ENCODE results near the gene ROR2.

The ROR2 gene

DNA sequence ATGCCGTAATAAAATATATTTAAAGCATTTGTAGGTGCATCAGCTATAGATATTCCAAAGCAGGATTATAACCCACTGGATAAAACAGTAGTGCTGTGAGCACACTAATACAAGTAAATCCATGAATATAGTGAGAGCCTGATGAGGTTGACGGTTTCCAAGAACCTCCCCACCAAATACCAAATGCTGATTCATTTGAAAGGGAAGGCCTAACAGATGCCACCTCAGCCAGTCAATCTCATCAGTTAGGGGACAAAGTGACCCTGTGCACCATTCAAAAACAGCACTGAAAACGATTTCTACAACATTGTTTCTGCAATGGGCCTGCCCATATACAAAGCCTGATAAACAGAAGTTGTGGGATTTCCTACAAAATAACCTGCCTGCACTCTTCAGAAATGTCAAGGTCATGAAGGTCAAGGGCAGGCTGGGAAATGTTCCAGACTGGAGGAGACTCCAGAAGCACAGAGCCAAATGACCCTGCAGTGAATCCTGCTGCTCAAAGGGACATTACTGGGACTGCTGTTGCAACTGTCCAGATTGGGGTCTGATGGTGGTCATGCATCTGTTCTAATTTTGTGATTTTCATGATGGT, 69.6 kb downstream of the ROR2 start:
- H3K27me3 ChIP-seq (ENCODE audit: low read depth): no peaks in the 10 kb centered on the region
- no peak overlapping the region for H3K4me3 ChIP-seq
- no peaks in the 10 kb centered on the region for H3K4me1 ChIP-seq
- H3K9me3 ChIP-seq: no peaks in the 10 kb centered on the region
- in situ Hi-C loops (cut with MboI; ENCODE audit: low sequenced_read_pairs): no loop called here
- no peaks in the 10 kb centered on the region for H3K36me3 ChIP-seq (replicated peaks)
- no peak for DNase-seq (ENCODE audit: low spot score in 2 of 2)

DNA sequence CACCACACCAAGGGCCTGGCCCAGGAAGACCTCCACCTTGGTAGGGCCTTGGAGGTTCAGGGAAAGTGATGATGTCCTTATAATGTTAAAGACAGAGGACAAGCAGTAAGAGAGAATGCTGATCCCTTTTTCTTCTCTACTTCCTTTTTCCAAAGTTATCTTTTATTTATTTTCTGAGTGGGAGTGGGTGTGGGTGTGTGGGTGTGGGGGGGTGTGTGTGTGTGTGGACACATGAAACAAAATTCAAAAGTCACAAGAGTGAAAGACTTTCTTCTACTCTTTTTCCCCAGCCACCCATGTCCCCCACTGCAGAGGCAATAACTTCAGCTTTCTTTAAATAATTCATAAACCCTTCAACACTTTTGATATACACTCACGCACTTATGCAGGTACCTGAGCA, 70.8 kb downstream of the ROR2 start:
- Histone ChIP-seq H3K36me3 (replicated peaks) (no peaks in the 10 kb centered on the region), H3K9me3 (no peaks in the 10 kb centered on the region), H3K4me3 (no peak overlapping the region), H3K4me1 (no peaks in the 10 kb centered on the region), H3K27me3 (ENCODE audit: low read depth) (no peaks in the 10 kb centered on the region)
- in situ Hi-C loops (cut with MboI; ENCODE audit: low sequenced_read_pairs): no loop called here
- DNase-seq (ENCODE audit: low spot score in 2 of 2): no peak

DNA sequence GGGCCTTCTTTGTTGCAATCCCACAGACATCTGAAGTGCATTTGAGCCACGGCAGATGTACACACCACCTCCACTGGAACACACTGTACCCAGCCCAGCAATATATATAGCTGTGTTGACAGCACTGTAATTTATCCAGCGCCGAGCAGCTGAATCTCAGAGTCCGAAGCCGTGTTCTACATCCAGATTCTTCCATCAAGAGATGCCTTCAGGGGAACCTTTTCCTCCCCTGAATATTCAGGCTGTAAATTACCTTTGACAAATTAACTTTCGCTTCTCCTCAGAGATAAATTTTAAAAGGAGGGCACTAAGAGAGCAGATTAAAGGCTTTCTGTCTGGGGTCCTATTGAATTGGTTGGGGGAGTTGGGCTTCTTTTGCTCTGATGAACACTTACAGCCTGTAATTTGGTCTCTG, 76.4 kb downstream of the ROR2 start:
- no peaks in the 10 kb centered on the region for H3K9me3 ChIP-seq
- no peak for DNase-seq (ENCODE audit: low spot score in 2 of 2)
- no peak overlapping the region for H3K4me3 ChIP-seq
- H3K27me3 ChIP-seq (ENCODE audit: low read depth): no peaks in the 10 kb centered on the region
- H3K36me3 ChIP-seq (replicated peaks): no peaks in the 10 kb centered on the region
- H3K4me1 ChIP-seq: no peaks in the 10 kb centered on the region
- in situ Hi-C loops (cut with MboI; ENCODE audit: low sequenced_read_pairs): no loop called here

DNA sequence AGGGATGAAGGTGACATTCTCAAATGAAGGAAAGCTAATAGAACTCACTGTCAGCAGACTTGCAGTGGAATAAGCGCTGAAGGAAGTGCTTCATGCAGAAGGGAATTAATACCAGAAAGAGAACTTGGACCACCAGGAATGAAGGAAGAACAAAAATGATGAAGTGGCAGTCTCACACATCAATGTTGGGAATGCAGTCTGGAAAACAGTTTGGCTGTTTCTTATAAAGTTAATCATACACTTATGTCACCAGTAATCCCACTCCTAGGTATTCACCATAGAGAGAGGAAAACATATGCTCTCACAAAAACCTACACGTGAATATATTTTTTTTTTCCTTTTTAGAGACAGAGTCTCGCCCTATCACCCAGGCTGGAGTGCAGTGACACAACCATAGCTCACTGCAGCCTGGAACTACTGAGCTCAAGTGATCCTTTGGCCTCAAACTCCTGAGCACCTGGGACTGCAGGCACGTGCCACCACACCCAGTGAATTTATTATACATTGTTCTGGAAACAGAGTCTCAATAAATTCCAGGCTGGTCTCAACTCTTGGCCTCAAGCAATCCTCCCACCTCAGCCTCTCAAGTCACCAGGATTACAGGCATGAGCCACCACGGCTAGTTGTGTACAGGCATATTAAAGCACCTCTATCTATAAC, 81.2 kb downstream of the ROR2 start:
- in situ Hi-C loops (cut with MboI; ENCODE audit: low sequenced_read_pairs): no loop called here
- no peak for DNase-seq (ENCODE audit: low spot score in 2 of 2)
- Histone ChIP-seq H3K27me3 (ENCODE audit: low read depth) (no peaks in the 10 kb centered on the region), H3K9me3 (no peaks in the 10 kb centered on the region), H3K4me3 (no peak overlapping the region), H3K36me3 (replicated peaks) (no peaks in the 10 kb centered on the region), H3K4me1 (peaks cover 8% of the 10 kb centered on the region)

DNA sequence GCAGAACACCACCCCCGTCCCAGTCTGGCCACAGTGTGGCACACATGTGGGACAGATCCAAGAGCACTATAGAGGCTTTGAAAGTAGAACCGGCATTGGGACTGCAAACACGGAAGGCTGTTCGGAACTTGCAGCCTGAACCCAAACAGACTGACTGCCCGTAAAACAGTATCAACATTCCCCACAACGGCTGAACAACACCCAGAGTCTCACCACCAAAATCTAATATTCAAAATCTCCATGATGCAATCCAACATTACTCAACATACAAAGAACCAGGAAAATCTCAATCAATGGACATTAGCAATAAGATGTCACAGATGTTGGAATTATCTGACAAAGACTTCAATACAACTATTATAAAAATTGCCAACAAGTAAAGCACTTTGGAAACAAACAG, 82.3 kb downstream of the ROR2 start:
- DNase-seq (ENCODE audit: low spot score in 2 of 2): no peak
- Histone ChIP-seq H3K4me3 (no peak overlapping the region), H3K36me3 (replicated peaks) (no peaks in the 10 kb centered on the region), H3K27me3 (ENCODE audit: low read depth) (no peaks in the 10 kb centered on the region), H3K9me3 (no peaks in the 10 kb centered on the region), H3K4me1 (peaks cover 8% of the 10 kb centered on the region)
- in situ Hi-C loops (cut with MboI; ENCODE audit: low sequenced_read_pairs): no loop called here

DNA sequence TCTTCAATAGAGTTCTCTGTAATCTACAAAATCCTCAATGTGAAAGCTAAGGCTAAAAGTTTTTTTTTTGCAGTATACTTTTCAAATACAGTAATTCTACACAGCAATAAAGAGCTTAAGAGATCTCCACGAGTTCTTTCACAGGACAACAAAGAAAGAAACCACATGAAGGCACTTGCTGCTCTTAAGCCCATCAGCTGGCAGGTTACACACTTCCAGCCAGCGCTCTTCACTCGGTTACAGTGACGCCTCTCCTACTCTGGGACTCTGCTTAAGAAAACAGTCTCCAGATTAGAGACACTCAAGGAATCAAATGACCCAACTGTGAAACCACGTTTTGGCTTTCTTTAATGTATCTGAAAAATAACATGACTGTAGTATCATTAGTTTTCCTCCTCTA, 85.0 kb downstream of the ROR2 start:
- peak; percentile 60 to 68 for DNase-seq (ENCODE audit: low spot score in 2 of 2)
- no peaks in the 10 kb centered on the region for H3K36me3 ChIP-seq (replicated peaks)
- peaks cover 8% of the 10 kb centered on the region for H3K4me1 ChIP-seq
- no peaks in the 10 kb centered on the region for H3K9me3 ChIP-seq
- H3K4me3 ChIP-seq: no peak overlapping the region
- H3K27me3 ChIP-seq (ENCODE audit: low read depth): no peaks in the 10 kb centered on the region
- in situ Hi-C loops (cut with MboI; ENCODE audit: low sequenced_read_pairs): no loop called here

DNA sequence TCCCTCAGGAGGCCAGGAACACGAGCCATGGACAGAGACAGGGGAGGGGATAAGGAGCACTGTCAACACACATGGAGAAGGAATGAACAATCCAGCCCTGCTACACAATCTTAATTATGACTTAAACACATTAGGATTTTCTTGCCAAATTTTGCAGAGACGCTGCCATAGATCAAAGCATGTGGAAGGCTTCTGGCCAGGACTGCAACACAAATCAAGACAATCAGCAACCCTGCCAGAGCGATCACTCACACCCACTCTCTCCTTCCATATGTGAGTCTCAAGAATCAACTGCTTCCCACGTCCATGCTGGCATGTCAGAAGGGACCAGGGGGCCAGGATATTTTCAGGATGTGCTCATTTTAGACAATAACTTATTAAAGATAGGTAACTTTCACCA, 85.6 kb downstream of the ROR2 start:
- no peaks in the 10 kb centered on the region for H3K27me3 ChIP-seq (ENCODE audit: low read depth)
- H3K9me3 ChIP-seq: no peaks in the 10 kb centered on the region
- peaks cover 8% of the 10 kb centered on the region for H3K4me1 ChIP-seq
- H3K4me3 ChIP-seq: no peak overlapping the region
- no peak for DNase-seq (ENCODE audit: low spot score in 2 of 2)
- H3K36me3 ChIP-seq (replicated peaks): no peaks in the 10 kb centered on the region
- in situ Hi-C loops (cut with MboI; ENCODE audit: low sequenced_read_pairs): no loop called here

DNA sequence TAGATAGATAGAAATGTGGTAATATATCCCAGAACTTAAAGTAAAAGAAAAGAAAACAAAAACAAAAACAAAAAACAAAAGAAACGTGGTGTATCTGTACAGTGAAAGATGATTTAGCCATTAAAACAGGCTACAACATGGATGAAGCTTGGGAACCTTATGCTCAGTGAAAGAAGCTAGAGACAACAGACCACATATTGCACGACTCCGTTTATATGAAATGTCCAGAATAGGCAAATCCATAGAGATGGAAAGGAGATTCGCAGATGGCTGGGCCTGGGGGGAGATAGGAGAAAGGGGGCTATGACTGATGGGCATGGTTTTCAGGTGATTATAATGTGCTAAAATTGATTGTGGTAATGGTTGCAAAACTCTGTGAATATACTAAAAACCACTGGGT, 86.6 kb downstream of the ROR2 start:
- H3K36me3 ChIP-seq (replicated peaks): no peaks in the 10 kb centered on the region
- H3K27me3 ChIP-seq (ENCODE audit: low read depth): no peaks in the 10 kb centered on the region
- H3K4me1 ChIP-seq: peaks cover 10% of the 10 kb centered on the region
- in situ Hi-C loops (cut with MboI; ENCODE audit: low sequenced_read_pairs): no loop called here
- no peaks in the 10 kb centered on the region for H3K9me3 ChIP-seq
- DNase-seq (ENCODE audit: low spot score in 2 of 2): no peak
- H3K4me3 ChIP-seq: no peak overlapping the region

DNA sequence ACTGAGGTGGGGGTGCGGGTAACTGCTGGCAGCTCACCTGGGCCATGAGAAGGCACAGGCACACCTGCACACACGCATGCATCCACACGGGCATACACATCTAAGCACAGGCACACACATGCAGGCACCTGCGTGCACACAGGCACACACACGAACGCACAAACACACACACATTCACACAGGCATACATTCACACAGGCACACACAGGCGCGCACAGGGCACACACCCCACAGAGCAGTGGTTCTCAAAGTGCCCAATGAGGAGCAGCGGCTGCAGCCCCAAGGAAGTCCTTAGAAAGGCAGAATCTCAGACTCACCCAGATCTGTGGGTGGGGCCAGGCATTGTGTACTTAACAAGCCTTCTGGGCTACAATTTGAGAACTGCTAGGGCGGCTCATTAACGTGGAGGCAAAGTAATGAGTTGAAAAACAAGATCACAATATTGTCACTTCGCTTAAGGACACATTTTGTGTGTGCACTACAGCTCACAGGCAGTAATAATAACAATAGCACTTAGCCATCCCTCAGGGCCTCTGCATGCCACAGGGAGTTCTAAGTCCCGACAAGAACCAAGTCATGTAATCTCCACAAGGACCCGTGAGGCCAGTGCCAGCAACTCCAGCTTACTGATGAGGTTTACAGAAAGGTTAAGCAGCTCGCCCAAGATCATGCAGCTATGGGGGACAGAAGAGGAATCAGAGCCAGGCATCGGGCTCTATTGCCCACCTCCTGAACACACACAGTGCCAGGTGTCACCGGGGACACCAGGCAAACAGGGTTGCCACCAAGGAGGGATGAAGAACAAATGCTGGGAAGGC, 91.6 kb downstream of the ROR2 start:
- H3K9me3 ChIP-seq: no peaks in the 10 kb centered on the region
- DNase-seq (ENCODE audit: low spot score in 2 of 2): peak in 1 of 2 experiments; percentile 40
- no peaks in the 10 kb centered on the region for H3K36me3 ChIP-seq (replicated peaks)
- H3K27me3 ChIP-seq (ENCODE audit: low read depth): no peaks in the 10 kb centered on the region
- H3K4me3 ChIP-seq: no peak overlapping the region
- in situ Hi-C loops (cut with MboI; ENCODE audit: low sequenced_read_pairs): no loop called here
- peaks cover 10% of the 10 kb centered on the region for H3K4me1 ChIP-seq

DNA sequence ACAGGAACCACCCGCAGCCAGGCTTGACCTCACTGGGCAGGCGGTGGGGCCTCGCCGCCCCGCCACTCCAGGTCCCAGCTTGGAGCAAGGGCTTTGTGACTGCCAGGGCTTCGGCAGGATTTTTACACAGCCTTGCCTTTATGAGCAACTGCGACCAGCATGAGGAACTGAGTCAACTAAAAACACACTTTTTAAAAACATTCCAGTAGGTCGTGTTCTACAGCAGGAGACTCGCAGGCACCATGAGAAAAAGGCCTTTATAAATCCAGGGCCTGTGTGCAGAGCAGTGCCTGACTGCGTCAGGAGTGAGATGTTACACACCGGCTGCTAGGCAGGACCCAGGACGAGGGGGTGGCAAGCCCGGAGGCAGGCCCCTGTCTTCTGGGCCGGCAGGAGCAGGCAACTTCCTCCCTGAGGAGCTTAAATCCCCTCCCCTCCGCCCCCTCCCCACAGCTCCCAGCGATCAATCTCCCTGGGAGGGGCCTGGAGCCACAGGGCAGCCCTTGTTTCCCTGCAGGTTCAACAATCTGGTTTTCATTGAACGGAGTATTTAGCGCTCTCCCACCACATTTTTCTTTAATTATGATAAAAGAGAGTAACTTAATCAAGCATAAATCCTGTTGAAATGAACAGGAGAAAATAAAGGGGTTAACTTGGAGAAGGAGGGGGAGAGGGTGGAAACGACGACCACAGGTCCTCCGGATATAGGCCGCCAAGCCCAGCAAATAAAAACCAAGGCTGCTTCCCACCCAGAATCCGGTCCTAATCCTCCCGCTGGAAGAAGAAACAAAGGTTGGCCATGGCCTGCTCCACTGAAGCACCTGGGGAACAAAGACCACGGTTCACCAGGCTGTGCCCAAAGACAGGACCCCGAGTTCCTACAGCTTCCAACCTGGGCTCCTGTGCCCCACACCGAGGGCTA, 92.5 kb downstream of the ROR2 start:
- H3K27me3 ChIP-seq (ENCODE audit: low read depth): no peaks in the 10 kb centered on the region
- peak in 1 of 2 experiments; percentile 46 for DNase-seq (ENCODE audit: low spot score in 2 of 2)
- no peaks in the 10 kb centered on the region for H3K36me3 ChIP-seq (replicated peaks)
- in situ Hi-C loops (cut with MboI; ENCODE audit: low sequenced_read_pairs): no loop called here
- no peaks in the 10 kb centered on the region for H3K9me3 ChIP-seq
- peaks cover 10% of the 10 kb centered on the region for H3K4me1 ChIP-seq
- no peak overlapping the region for H3K4me3 ChIP-seq

DNA sequence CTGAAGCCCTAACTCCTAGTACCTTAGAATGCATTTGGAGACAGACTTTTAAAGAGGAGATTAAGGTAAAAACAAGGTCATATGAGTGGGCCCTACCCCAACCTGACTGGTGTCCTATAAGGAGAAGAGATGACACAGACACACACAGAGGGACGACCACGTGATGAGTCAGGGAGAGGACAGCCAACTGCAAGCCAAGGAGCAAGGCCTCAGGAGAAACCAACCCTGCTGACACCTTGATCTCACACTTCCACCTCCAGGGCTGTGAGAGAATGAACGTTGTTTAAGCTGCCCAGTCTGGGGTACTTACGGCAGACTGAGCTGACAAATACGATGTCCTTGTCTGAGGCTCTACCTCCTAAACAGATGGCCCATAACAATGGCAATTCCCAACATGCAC, 93.6 kb downstream of the ROR2 start:
- H3K9me3 ChIP-seq: no peaks in the 10 kb centered on the region
- no peaks in the 10 kb centered on the region for H3K36me3 ChIP-seq (replicated peaks)
- no peak overlapping the region for H3K4me3 ChIP-seq
- H3K27me3 ChIP-seq (ENCODE audit: low read depth): no peaks in the 10 kb centered on the region
- H3K4me1 ChIP-seq: peaks cover 10% of the 10 kb centered on the region
- in situ Hi-C loops (cut with MboI; ENCODE audit: low sequenced_read_pairs): no loop called here
- no peak for DNase-seq (ENCODE audit: low spot score in 2 of 2)

DNA sequence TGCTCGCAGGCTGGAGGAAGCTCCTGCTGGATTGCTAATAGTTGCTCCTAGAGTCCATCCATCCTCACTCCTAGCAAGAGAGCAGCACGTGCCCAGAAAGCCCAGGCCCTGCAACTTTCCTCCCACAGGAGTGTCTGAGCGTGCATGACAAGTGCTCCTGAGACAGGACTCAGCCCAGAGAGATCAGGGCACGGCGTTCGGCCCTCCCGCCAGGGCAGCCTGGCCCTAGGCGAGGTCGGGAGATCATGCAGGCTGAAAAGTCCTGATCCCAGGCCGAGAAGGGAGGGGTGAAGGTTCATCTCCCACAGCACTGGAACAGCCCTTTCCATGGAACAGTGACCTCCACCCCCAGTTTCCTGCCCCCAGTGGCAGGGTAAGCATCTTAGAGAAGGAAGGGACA, 94.8 kb downstream of the ROR2 start:
- Histone ChIP-seq H3K27me3 (ENCODE audit: low read depth) (no peaks in the 10 kb centered on the region), H3K36me3 (replicated peaks) (no peaks in the 10 kb centered on the region)
- in situ Hi-C loops (cut with MboI; ENCODE audit: low sequenced_read_pairs): no loop called here

DNA sequence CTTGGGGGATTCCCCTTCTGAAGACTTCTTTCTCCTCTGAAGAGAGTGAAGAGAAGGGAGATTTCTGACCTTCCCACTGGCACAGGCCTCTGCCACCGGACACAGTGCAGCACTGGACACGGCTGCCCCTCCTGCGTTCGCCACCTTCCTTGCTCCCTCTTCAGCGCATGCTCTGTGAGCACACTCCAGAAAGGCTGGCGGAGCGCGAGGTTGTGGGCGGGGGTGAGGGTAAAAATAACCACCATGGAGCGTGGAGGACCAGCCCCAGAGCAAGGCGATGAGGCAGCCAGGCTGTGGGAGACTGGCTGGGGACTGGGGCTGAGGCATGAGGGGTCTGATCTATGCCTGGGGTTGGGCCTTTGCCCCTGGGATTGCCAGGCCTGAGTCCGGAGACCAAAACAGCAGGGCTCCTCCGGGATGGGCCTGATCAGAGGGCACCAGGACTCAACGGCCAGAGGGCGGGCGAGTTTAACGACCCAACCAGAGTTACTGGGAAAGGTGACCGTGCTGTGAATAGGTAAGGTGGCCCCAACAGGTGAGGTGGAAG, 97.2 kb downstream of the ROR2 start:
- in situ Hi-C loops (cut with MboI; ENCODE audit: low sequenced_read_pairs): no loop called here
- Histone ChIP-seq H3K27me3 (ENCODE audit: low read depth) (no peaks in the 10 kb centered on the region), H3K9me3 (no peaks in the 10 kb centered on the region), H3K4me3 (no peak overlapping the region), H3K36me3 (replicated peaks) (no peaks in the 10 kb centered on the region), H3K4me1 (peaks cover 1% of the 10 kb centered on the region)
- no peak for DNase-seq (ENCODE audit: low spot score in 2 of 2)

More for the DNA sequence above, 94.8 kb downstream of the ROR2 start:
- Histone ChIP-seq H3K4me3 (no peak overlapping the region), H3K4me1 (peaks cover 10% of the 10 kb centered on the region), H3K9me3 (no peaks in the 10 kb centered on the region)
- no peak for DNase-seq (ENCODE audit: low spot score in 2 of 2)

Measured in HAP-1 (cell line).